ENCODE measurements around the gene ACTRT2.

ACTRT2 gene

GRCh38 chr1:3003039-3003940 is 18.0 kb upstream of the ACTRT2 start:
- no peak for DNase-seq (ENCODE audit: low read depth in 2 of 2)

- DNase-seq (ENCODE audit: low read depth in 2 of 2), result no peak
These were observed 17.4 kb upstream of the ACTRT2 start for GRCh38 chr1:3003941-3004270.

DNA sequence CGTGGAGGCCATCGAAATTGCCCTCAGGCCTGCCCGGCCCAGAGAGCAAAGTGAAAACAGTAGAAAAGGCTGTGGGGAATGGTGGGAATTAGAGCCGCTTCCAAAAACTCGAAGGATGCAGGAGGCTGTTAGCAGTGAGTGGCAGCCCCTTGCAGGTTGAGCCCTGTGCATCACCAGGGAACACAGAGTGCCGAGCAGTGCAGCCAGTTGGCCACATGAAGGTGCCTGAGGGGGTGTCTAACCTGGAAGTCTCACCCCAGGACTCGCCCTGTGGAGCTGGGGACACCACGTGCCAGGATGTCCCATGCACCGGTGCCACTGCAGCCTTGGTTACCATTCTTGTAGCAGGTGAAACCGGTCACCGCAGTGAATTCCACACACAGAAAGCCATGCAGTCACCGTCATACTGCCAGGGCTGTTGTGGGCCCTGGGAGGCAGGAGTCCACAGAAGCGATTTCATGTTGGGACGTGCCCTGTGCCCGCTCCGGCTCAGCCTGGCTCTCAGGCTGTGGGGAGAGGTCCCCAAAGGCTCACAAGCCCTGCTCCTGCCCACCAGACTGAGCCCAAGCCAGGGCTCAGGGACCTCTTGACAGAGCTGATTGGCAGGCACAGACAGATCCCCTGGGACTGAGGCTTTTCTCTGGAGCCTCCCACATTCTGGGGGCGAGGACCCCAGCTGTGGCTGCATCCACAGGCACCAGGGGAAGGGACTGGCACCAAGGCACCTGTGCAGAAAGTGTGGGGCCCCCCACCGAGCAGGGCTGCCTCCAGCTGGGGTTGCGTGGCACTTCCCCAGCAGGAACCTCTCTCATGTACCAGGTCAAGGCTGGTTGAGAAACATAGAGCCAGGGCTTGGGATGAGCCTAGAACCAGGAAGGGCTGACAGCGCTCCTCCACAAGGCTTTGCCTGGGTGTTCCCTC is 16.7 kb upstream of the ACTRT2 start:
- DNase-seq (ENCODE audit: low read depth in 2 of 2), result no peak

- DNase-seq (ENCODE audit: low read depth in 2 of 2), result no peak
These were observed 15.5 kb upstream of the ACTRT2 start for GRCh38 chr1:3005771-3006170.

GRCh38 chr1:3007298-3008147 is 13.7 kb upstream of the ACTRT2 start:
- DNase-seq (ENCODE audit: low read depth in 2 of 2), result no peak

- no peak for DNase-seq (ENCODE audit: low read depth in 2 of 2)
These were observed 12.2 kb upstream of the ACTRT2 start for GRCh38 chr1:3009021-3009420.

DNA sequence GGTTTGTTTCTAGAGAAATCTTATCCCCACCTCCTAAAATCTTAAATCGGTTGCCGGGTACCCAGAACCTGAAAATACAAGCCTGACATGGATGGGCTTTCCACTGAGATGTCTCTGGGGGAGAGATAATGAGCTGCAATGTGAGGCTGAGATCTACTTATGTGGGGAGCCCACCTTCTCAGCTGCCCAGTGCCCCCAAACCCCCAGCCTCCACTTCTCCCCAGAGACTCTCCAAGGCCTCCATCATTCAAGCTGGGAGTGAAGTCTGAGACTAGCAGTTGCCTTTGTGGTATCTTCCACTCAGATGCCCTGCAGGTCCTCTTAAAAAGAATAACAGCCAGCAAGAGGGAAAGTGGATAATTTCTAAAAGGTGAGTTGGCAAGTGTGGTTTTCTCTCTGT is 11.7 kb upstream of the ACTRT2 start:
- DNase-seq (ENCODE audit: low read depth in 2 of 2), result no peak

DNA sequence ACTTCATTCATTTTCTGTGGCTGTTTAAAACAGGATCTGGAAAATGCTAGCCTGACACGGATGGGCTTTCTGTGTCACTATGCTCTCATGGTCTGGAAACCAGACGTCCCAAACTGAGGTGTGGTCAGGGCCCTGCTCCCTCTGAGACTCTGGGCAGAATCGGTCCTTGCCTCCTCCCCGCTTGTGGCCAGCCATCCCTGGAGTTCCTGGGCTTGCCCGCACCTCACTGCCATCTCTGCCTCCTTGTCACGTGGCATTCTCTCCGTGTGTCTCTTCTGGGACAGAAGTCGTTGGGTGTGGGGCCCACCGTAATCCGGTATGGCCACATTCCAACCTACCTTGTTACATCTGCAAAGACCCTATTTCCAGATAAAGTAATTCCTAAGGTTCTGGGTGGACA is 10.1 kb upstream of the ACTRT2 start:
- DNase-seq (ENCODE audit: low read depth in 2 of 2), result no peak

- no peak for DNase-seq (ENCODE audit: low read depth in 2 of 2)
These were observed 9.4 kb upstream of the ACTRT2 start for GRCh38 chr1:3011631-3012455.

DNA sequence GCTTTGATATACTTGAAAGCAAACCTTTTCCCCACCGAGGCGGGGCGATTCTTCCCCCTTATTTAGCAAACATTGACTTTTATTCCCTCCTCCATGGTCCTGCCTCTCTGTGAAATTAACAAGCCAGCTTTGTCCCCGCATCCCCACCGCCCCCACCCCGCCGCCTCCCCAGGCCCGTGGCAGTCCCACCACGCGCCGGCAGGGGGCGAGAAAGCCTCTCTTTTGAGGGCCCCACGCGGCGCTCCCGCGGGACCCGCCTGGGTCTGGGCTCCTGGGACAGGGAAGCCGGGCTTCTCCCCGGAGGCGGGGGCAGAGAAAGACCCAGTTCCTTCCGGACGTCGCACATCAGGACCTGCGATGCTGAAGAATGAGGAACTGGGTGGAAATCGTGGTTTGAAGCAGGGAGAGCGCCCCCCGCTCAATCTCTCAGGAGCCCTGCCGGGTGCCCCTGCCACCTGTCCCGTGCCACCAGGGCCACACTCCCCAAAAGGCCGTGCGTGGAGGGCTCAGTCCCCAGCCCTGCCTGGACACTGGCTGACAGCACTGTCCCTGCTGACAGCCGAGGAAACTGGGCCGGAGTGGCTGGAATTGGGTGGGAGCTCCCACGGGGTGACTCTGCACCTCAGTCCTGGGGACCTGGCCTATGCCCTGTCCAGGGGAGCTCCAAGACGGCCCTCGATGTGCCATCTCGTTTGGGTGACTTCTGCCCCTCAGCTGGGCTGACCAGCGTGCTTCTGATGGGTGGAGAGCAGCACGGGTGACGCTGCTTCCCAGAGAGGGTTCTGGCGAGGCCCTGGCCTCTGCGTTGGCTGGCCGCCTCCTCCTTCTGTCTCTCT is 8.6 kb upstream of the ACTRT2 start:
- peak in 1 of 2 donors; percentile 13 for DNase-seq (ENCODE audit: low read depth in 2 of 2)

- no peak for DNase-seq (ENCODE audit: low read depth in 2 of 2)
These were observed 7.8 kb upstream of the ACTRT2 start for GRCh38 chr1:3013371-3014049.

GRCh38 chr1:3014050-3014440 is 7.2 kb upstream of the ACTRT2 start:
- DNase-seq (ENCODE audit: low read depth in 2 of 2), result no peak

DNA sequence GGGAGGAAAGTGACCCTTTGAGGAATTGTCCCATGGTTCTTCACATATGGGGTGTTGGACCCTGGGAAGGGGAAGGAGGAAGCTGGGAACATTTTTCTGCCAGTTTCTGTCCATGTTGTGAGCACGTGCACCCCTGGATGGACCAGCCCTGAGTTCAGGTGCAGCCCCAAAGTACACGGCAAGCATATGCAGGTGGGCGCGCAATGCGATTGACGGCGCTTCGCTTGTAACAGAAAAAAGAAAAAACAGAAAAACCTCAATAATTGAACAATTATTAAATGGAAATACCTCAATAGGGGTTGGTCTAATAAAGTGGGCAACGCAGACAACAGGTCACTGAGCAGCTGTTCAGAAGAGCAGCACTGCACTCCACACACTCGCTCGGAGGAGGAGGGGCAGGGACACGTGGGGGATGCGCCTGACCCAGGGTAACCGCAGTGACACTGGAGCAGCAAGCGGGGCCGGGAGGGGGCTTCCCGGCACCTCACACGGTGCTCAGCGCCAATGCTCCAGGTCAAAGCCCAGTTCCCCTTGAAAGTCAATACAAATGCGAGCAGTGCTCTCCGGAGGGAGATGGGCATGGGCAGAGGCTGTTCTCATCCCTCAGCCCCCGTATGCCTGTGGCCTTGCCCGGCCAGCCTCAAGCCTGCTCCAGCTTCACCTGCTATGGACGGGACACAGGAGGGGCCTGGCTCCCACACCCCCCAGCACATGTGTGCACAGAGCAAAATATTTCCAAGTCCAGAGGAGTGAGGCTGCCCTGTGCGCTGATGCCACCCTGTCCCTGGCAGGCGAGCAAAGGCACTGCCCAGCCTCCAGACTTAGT is 6.6 kb upstream of the ACTRT2 start:
- no peak for DNase-seq (ENCODE audit: low read depth in 2 of 2)

DNA sequence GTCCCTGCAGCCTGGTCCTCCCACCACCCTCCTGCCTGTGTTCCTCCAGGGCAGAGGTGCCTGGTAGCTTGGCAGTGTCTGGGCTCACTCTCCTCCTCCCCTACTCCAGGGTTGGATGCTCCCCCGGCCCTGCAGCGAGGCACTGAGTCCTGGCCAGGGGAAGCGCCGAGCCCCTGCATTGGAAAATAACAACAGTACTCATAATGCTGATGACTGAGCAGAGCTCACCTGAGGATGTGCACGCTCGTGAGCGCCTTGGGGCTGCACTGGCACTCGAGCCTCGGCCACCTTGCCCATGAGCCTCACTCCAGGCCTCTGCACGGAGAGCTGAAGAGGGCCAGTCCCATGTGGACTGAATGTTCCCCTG is 6.0 kb upstream of the ACTRT2 start:
- no peak for DNase-seq (ENCODE audit: low read depth in 2 of 2)

DNA sequence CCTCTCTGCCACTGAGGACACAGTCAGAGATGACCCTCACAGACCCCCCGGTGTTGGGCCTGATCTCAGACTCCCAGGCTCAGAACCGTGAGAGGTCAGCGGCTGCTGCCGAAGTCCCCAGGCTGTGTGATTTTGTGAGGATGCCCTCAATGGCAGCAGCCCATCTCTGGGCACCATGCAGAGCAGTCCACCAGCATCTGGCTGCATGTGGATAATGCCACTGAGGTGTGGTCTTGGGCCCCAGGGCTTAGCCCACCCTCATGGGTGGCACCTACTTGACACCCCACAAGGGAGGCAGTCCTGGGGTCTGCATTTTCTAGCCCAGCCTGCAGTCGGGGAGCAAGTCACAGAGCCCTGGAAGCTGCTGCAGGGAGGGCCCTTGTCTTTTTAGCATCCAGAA is 5.5 kb upstream of the ACTRT2 start:
- DNase-seq (ENCODE audit: low read depth in 2 of 2), result no peak

- DNase-seq (ENCODE audit: low read depth in 2 of 2), result no peak
These were observed 4.4 kb upstream of the ACTRT2 start for GRCh38 chr1:3016641-3017439.

DNA sequence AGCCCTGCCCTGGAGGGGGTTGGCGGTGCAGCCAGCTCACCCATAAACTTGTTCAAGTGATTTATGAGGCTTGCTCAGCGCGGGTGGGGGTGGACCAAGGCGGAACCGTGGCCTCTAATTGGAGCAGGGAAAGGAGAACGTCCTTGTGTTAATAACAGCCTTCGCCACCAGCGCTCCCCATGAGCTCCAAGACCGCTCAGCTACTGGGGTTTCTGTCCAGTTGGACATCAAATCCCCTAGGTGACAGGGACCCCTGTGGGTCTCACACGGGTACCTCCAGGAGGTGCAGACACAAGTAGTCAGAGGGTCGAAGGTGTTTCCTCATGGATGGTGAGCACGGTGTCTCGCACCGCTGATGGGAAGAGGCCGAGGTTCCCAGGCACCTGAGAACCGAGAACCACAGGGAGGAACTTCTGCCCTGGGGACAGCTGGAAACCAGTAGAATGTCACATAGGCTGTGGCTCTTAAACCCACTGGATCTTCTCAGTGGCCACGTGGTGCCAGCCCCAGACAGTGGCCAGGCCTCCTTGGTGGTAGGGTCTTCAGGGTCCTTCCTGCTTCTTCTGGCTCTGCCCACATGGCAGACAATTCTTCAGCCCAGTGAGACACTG is 3.7 kb upstream of the ACTRT2 start:
- no peak for DNase-seq (ENCODE audit: low read depth in 2 of 2)

All from activated CD8-positive, alpha-beta memory T cell treated with anti-CD3 and anti-CD28 coated beads for 4 hours (primary cell).